ENCODE measurements around the gene DNAJC28. TPM values are rescaled to one million over a fixed set of nuclear protein-coding genes. Genes with fewer than 3 reads are reported as not detected.
"Not testable (repeated sequence)": the region's sequence is repeated elsewhere in the genome, so short reads cannot be mapped to it uniquely, and the experiment has no call there.

DNAJC28 gene, protein sequence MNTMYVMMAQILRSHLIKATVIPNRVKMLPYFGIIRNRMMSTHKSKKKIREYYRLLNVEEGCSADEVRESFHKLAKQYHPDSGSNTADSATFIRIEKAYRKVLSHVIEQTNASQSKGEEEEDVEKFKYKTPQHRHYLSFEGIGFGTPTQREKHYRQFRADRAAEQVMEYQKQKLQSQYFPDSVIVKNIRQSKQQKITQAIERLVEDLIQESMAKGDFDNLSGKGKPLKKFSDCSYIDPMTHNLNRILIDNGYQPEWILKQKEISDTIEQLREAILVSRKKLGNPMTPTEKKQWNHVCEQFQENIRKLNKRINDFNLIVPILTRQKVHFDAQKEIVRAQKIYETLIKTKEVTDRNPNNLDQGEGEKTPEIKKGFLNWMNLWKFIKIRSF
- polyA plus RNA-seq (ENCODE audit: insufficient read length in 4 of 4), result 1 to 10 TPM; 4.1 to 7.3 (median 6.1) TPM

DNA sequence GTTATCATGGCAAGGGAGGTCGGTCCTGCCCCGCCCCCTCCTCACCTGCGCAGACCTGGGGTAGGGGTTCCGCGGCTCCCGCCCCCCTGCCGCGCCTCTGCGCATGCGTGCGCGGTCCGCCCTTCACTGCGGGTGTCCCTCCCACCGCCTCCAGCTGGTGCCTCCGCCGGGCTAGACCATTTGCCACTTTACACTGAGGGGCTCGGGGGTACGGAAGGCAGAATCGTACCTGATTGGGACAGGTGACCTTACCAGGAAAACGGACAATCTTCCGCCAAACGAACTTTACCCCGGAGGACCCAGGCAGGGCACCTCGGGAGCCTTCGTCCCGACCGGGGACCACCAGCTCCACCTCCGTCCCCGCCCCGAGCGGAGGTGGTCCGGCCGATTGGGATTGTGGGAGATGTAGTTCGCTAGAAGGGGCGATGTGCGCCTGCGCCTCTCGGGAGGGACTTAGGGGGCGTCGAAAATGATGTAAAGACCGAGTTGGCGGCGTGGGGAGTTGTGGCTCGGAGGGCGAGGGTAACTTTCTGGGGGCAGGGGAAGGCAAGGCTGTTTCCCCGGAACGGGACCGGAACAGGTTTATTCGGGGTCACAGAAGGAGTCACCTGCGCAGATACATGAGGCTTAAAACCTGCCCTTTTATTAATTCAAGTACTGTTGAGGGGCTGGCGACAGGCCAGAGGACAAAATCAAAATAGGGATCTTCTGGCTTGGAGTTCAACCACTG lies at the start of gene DNAJC28:
TSS of gene DNAJC28 (minus strand) at position 344 of the 730 bp plus-strand sequence. CDS start 2,323 bp downstream, outside the sequence.
- peak; percentile 90 to 98 (median 92) for DNase-seq (ENCODE audit: low read depth in 4 of 4, low spot score in 3 of 4)

DNA sequence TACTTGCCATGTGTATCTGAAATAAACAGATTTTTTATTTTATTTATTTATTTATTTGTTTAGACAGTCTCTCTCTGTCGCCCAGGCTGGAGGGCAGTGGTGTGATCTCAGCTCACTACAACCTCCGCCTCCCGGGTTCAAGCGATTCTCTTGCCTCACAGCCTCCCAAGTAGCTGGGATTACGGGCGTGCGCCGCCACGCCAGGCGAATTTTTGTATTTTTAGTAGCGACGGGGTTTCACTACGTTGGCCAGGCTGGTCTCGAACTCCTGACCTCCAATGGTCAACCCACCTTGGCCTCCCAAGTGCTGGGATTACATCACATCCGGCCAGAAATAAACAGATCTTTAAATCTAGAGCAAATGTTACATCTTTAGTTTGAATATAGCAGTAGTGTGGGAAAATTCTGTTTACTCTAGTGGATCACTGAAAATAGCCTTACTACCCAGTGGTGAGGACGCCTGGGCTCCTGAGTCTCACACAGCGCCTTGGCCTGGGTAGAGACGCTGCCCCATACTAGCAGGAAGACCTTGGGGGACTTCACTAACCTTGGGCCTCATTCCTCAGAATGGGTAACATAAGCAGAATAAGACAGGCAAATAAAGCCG lies 49.7 kb upstream of the DNAJC28 start:
- no peak for DNase-seq (ENCODE audit: low read depth in 4 of 4, low spot score in 3 of 4)

DNA sequence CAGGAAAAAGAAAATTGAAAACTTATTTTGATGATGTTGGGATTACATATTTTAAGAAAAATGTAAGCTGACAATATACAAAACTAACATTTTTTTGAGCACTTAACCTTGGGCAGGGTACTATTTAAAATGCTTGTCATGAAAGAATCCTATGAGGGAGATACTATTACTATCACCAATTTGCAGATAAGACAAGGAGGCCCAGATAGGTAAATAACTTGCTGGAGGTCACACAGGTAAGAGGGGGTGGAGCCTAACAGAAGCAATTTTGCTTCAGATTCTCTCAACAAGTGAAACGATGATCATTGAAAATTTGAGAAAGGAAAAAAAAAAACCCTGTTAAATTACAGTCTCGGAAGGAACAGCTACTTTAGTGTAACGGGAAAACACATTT lies 49.2 kb upstream of the DNAJC28 start:
- no peak for DNase-seq (ENCODE audit: low read depth in 4 of 4, low spot score in 3 of 4)

DNA sequence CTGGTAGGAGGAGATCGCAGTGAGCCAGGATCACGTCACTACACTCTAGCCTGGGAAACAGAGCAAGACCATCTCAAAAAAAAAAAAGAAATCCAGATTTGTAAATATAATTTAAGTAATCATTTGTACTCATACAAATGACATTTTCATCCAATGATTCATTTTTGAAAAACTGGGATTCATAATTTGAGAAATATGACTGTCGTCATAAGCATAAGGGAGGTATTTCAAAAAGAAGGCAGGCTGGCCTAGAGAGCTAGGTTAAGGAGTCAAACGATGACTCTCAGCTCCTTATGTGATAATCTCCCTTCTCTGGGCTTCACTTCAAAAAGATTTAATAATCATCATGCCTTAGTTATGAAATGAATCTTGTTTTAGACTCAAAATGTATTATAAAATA lies 48.1 kb upstream of the DNAJC28 start:
- no peak for DNase-seq (ENCODE audit: low read depth in 4 of 4, low spot score in 3 of 4)

DNA sequence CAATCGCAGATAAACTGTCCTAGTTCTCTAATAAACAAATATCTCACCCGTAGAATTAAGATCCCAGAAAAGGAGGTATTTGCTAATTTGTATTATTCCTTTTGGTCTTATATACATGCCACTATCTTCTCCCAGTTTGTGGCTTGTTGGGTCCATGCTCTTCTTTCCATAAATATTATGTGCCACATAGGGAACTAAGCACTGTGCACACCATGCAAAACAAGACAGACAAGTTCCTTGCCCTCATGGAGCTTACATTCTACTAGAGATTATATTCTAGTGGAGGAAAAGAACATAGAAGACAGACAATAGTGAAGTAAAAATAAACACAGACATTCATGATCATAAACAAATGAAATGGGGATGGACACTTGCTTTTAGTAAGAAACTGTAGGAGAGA lies 45.7 kb upstream of the DNAJC28 start:
- no peak for DNase-seq (ENCODE audit: low read depth in 4 of 4, low spot score in 3 of 4)

DNA sequence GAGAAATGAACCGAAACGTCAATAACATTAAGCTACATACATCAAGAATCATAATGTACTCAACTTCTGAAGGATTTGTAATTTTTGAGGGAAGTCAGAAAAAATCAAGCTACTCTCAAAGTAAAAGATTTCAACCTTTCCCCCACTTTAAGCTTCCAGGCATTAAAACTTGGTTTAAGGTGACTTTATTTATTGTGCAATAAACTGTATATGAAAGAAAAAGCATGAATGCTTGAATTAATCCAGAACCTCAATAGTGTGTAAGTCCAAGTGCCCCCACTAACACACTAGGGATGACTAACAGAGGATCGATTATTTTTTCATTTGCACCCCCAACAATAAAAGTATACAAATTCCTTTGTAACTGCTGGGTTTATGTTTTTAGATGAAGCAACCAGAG lies 39.5 kb upstream of the DNAJC28 start:
- DNase-seq (ENCODE audit: low read depth in 4 of 4, low spot score in 3 of 4), result no peak

DNA sequence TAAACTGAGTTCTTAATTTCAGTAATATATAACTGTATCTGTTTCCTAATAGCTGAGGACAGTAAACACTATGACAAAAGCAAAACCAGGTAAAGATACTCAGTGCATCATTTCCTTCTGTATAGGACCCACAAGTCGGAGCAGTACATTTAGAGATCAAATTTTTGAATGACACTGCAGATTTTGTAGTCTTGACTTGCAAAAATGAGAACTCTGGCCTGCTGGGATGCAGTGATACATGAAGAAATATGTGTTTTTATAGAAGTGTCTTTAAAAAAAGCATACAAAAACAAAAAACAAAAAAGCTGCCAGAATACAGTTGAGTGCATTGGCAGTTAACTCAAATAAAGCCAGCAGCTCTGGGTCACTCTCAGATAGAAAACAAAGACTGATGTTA lies 31.4 kb upstream of the DNAJC28 start:
- no peak for DNase-seq (ENCODE audit: low read depth in 4 of 4, low spot score in 3 of 4)

DNA sequence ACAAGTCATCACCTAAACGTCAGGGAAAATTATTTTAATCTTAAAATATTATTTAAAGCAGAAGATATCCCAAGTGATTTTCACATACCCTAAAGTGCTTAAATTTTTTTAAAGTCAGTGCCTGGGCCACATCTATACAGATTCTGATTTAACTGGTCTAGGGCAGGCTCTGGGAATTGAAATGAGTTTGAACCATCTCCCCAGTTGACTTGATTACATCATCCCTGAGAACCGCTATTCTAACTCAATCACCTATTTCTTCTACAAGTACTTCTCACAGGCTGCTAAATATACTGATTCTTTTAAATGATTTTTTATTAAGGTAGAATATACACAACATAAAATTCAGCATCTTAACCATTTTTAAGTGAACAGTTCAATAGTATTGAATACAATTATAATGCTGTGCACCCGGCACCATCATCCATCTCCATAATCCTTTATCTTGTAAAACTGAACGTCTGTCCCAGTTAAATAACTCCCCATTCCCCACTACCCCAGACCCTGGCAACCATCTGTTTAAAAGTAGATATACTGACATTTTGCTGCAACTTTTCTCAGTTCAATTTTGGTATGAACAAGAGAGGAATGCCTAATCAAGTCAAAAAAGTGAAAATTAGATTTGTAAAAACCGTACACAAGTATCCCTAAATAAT lies 30.9 kb upstream of the DNAJC28 start:
- DNase-seq (ENCODE audit: low read depth in 4 of 4, low spot score in 3 of 4), result no peak

DNA sequence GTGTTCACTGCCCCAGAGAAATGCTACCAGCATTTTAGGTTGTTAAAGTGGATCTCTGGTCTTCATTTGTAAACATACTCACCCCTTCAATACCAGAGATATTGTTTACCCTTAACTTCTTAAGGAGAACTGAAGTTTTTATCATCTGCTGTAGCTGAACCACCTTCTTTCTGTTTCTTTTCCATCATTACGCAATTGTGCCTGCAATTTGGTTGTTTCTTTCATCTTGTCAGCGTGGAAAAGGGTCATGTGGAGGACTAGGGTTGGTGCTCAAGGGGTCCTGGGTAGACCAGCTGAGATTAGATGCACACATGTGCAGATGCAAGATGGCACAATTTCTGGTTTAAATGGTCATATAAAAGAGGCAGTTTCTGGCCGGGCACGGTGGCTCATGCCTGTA lies 27.4 kb upstream of the DNAJC28 start:
- no peak for DNase-seq (ENCODE audit: low read depth in 4 of 4, low spot score in 3 of 4)

DNA sequence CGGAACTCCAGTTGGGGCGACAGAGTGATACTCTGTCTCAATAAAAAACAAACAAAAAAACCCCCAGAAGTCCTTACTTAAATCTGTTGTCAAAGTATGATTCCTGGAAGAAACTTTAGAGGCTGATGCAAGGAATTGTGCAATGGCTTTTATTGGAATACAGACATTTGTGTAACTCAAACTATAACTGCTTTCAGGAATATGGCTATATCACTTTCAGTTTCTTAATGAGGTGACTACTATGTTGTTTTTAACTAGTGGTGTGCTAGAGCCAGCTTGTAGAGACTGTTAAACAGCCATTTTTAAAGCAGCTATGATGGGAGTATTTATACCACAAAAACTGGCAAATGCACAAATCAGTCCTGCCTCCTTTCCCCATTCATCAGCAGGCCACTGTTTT lies 22.7 kb upstream of the DNAJC28 start:
- DNase-seq (ENCODE audit: low read depth in 4 of 4, low spot score in 3 of 4), result no peak

DNA sequence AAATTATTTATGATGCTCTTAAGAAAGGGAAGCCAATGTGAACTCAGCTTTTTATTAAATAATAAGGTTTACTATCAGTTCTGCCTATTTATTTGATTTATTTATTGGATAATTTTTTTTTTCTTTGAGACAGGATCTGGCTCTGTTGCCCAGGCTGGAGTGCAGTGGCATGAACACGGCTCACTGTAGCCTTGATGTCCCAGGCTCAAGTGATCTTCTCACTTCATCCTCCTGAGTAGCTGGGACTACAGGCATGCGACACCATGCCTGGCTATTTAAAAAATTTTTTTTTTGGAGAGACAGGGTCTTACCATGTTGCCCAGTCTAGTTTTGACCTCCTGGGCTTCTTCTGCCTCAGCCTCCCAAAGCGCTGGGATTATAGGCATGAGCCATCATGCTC lies 21.0 kb upstream of the DNAJC28 start:
- DNase-seq (ENCODE audit: low read depth in 4 of 4, low spot score in 3 of 4), result no peak

DNA sequence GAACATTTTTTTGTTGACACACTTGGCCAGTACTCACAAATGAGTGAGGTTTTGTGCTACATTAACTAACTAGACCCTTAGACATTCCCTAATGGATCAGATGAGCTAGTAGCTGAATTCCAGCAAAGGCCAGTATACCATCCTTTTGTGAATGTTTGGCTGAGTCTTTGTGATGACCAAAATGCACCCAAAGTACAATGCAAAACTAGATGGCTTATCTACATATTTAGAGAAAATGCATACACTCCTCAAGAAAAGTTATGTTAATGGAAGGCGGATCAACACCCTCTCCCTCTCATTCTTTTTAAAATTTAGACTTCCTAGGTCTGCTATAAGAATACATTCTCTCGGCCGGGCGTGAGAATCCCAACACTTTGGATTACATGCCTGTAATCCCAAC lies 20.1 kb upstream of the DNAJC28 start:
- DNase-seq (ENCODE audit: low read depth in 4 of 4, low spot score in 3 of 4), result no peak

DNA sequence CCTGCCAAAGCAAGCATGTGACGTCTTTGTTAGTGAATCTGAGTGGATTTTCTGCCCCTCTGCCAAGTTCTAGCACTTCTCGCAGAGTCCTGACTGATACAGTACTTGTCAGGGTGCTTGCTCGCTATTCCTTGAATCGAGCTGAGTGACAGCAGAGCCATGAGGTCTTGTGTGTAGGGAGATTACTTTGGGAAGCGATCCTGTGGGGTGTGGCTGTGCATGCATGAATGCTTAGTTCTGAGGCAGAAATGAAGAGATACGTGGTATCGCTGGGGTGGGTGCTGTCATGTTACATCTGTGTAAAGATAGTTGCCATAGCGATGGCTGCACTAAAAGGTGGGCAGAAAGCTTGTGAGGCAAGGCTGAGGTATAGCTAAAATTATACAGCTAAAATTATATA lies 19.3 kb upstream of the DNAJC28 start:
- DNase-seq (ENCODE audit: low read depth in 4 of 4, low spot score in 3 of 4), result no peak

DNA sequence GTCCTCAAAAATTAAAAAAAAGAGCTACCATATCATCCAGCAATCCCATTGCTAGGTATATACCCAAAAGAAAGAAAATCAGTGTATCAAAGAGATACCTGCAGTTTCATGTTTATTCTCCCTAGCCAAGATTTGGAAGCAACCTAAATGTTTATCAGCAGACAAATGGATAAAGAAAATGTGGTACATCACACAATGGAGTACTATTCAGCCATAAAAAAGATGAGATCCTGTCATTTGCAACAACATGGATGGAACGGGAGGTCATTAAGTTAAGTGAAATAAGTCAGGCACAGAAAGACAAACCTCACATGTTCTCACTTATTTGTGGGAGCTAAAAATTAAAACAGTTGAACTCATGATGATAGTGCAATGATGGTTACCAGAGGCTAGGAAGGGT lies 15.5 kb upstream of the DNAJC28 start:
- DNase-seq (ENCODE audit: low read depth in 4 of 4, low spot score in 3 of 4), result not testable (repeated sequence)

DNA sequence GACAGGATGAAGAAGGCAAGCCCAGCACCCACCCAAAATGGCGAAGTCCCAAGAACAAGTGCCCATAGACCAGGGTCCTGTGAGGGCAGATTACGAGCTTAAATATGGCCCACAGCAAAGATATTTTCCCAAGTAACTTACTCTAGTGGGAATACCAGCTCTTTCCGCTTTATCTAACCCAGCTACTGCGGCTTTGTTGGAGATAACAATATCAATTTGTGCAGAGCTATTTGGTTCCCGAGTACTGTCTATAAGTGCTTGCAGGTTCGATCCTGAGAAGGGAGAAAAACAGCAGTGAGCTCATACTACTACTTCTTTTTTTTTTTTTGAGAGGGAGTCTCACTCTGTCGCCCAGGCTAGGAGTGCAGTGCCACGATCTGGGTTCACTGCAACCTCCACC lies 14.3 kb upstream of the DNAJC28 start:
- no peak for DNase-seq (ENCODE audit: low read depth in 4 of 4, low spot score in 3 of 4)

DNA sequence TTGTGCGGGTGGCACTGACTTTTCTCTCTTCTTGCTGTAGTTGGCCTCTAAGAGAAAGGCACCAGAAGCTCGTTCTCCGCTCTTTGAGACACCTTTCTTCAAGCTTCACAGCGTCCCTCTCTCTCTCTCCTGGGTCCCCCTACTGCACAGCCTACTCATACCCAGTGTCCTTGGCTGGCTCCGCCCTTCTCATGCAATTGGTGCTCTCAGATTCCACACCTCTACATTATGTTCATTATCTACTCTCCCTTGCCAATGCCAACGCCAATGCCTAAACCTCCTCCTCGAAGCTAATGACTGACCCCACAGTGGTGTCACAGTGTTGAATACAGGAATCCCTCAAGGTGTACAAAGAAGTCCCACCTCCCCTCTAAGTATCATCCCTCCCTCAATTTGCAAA lies 4.8 kb upstream of the DNAJC28 start:
- no peak for DNase-seq (ENCODE audit: low read depth in 4 of 4, low spot score in 3 of 4)

DNA sequence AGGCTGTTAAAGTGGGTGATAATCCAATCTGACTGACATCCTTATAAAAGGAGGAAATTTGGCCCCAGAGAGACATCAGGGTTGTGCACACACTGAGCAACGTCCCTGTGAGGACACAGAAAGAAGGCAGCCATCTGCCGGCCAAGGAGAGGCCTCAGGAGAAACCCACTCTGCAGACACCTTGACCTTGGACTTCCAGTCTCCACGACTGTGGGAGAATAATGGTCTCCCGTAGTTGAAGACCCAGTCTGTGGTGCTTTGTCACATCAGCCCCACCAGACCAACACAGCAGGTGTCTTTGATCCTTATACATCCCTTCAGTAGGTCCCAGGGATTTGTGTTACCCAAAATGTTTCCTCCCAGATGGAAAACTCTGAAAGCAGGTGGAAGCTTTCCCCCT lies 4.2 kb upstream of the DNAJC28 start:
- no peak for DNase-seq (ENCODE audit: low read depth in 4 of 4, low spot score in 3 of 4)

DNA sequence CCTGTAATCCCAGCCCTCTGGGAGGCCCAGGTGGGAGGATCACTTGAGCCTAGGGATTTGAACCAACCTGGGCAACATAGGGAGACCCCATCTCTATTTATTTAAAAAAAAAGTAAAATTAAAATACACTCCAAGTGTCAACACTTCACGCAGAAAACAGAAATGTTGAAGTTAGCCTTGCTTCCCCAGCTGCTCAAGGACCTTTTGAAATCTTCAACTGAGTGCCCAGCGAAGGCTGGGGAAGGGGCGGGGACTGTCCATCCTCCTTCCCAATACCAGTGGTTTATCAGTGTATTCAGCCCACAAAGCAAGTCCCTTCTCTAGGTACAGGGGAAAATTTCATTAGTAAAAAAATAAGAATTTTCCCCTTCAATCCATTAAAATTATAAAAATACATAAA lies 2.2 kb upstream of the DNAJC28 start:
- no peak for DNase-seq (ENCODE audit: low read depth in 4 of 4, low spot score in 3 of 4)

DNA sequence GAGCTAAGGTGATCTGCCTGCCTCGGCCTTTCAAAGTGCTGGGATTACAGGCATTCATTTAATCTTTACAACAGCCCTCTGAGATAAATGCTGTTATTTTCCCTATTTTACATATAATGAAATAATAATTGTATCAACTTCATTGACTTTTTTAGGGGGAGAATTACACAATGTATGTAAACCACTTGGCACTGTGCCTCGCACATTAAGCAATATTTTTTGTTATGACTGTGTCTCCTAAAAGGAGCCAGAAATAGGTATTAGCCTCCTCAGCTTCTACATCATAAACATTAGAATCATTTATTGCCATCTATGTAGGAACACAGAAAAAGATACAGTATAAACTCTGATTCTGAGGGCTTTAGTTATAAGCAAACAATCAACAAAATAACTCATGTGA lies 1.1 kb upstream of the DNAJC28 start:
- DNase-seq (ENCODE audit: low read depth in 4 of 4, low spot score in 3 of 4), result no peak

DNA sequence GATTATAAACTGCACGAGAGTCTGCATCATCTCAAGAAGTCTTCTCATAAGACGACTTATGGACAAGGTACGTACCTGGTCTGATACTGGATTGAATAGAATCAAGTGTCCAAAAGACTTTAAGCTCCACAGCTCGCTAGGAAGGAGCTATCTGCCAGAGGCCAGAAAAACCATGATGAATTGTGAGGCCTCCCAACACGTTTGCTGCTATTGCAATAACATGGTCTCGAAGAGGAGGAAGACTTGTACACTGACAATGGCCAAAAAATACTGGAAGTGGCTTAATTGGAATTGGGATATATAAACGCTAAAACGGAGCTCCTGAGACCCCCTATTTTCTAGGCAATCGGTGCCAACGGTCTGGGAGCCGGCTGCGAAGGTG lies 534 bp downstream of the DNAJC28 start:
- no peak for DNase-seq (ENCODE audit: low read depth in 4 of 4, low spot score in 3 of 4)

DNA sequence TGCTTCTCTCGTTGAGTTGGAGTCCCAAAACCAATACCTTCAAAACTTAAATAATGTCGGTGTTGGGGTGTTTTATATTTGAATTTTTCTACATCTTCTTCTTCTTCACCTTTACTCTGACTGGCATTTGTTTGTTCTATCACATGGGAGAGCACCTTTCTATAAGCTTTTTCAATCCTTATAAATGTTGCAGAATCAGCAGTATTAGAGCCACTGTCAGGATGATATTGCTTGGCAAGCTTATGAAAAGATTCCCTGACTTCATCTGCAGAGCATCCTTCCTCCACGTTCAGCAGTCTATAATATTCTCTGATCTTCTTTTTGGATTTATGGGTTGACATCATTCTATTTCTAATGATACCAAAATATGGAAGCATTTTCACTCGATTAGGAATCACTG lies 2.6 kb downstream of the DNAJC28 start:
- no peak for DNase-seq (ENCODE audit: low read depth in 4 of 4, low spot score in 3 of 4)

Measured in right renal pelvis (tissue), 4 donors.